ENCODE data around the gene LMNTD1. TPM values are rescaled to one million over a fixed set of nuclear protein-coding genes. Genes with fewer than 3 reads are reported as not detected.

Gene LMNTD1
- polyA plus RNA-seq, 3 donors, result not detected

DNA sequence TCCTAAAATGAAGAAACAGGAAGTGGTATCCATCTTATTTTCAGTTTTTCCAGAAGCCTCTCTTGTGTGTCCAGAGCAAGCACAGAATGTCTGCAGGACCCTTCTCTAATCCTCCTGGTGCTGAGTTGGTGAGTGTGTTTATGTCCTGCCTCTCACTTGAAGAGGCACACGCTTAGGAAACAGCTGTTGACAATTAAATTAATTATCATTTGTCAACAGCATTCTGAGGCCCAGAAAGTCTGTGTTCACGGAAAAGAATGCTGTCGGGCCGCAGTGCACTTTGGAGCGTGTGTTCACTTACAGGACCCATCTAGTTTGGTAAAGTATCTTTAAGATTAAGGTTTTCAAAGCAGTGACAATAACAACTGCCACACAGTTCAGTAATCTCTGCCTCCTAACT, 70.5 kb downstream of the LMNTD1 start:
- intact Hi-C loops (cut with micrococcal nuclease), result no loop called here
- Mint-ChIP-seq H3K27ac (peak overlapping the region in 1 of 7 donors; percentile 4), H3K9me3 (peaks cover 0 to 14% (median 3%) of the 10 kb centered on the region in 7 donors), H3K27me3 (ENCODE audit: low read depth in 3 of 3) (peaks cover 0 to 2% (median 0%) of the 10 kb centered on the region in 3 donors), H3K4me1 (no peaks in the 10 kb centered on the region), H3K4me3 (no peak overlapping the region), H3K36me3 (no peaks in the 10 kb centered on the region)
- no peaks in the 10 kb centered on the region for H3K27me3 ChIP-seq (ENCODE audit: control insufficient read depth in 2 of 2, insufficient read depth in 2 of 2, low read length in 2 of 2)
- no peak for DNase-seq
- no peak overlapping the region for H3K4me3 ChIP-seq (replicated peaks in 1 of 3; ENCODE audit: low read depth in 2 of 3, low read length in 3 of 3)
- H3K27ac ChIP-seq (ENCODE audit: low read depth in 1 of 2, low read length in 2 of 2), result no peak overlapping the region
- no peak overlapping the region for H3K9ac ChIP-seq (ENCODE audit: insufficient read depth, low read length, poor library complexity, severe bottlenecking)
- TF ChIP-seq, protein P1, sequence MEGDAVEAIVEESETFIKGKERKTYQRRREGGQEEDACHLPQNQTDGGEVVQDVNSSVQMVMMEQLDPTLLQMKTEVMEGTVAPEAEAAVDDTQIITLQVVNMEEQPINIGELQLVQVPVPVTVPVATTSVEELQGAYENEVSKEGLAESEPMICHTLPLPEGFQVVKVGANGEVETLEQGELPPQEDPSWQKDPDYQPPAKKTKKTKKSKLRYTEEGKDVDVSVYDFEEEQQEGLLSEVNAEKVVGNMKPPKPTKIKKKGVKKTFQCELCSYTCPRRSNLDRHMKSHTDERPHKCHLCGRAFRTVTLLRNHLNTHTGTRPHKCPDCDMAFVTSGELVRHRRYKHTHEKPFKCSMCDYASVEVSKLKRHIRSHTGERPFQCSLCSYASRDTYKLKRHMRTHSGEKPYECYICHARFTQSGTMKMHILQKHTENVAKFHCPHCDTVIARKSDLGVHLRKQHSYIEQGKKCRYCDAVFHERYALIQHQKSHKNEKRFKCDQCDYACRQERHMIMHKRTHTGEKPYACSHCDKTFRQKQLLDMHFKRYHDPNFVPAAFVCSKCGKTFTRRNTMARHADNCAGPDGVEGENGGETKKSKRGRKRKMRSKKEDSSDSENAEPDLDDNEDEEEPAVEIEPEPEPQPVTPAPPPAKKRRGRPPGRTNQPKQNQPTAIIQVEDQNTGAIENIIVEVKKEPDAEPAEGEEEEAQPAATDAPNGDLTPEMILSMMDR (IDR thresholded peaks at IDR 0.05), result no peak
- no peak overlapping the region for H3K4me2 ChIP-seq (replicated peaks; ENCODE audit: extremely low read depth, low read length, poor library complexity, severe bottlenecking)
- WGBS (ENCODE audit: insufficient coverage), result 50% methylated on average over 1 of the region's 5 CpGs
- H3K36me3 ChIP-seq (replicated peaks in 1 of 2; ENCODE audit: control insufficient read depth in 1 of 2, insufficient read depth in 2 of 2, low read length in 2 of 2), result no peaks in the 10 kb centered on the region
- no peaks in the 10 kb centered on the region for H3K4me1 ChIP-seq (ENCODE audit: control insufficient read depth in 1 of 2, insufficient read depth in 2 of 2, low read length in 2 of 2)
- H3K9me3 ChIP-seq (replicated peaks in 1 of 2; ENCODE audit: control insufficient read depth in 1 of 2, insufficient read depth in 1 of 2, low read length in 2 of 2), result no peaks in the 10 kb centered on the region
- no peaks in the 10 kb centered on the region for H3K79me2 ChIP-seq (ENCODE audit: insufficient read depth, low read length)
- H4K20me1 ChIP-seq (ENCODE audit: insufficient read depth, low read length), result no peaks in the 10 kb centered on the region
- H2AFZ ChIP-seq (ENCODE audit: insufficient read depth, low read depth, low read length, poor library complexity, severe bottlenecking), result no peak overlapping the region

DNA sequence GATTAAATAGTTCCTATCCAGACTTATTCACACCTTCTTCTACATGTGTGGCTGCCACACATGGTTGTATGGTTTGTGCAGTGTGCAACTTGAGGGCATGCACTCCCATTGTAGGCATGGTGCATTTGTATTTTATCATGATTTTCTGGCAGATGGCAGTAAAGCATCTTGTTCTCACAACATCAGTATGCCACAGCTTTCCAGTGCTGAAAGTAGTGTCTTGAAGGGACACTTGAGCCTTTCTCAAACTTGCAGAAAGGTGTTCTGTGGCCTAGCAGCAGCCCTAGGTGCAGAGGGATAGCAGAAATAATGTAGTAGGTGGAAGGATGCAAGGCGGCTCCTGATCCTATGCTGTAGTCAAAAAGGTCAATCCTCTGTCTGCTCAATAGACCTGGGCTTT, 72.9 kb downstream of the LMNTD1 start:
- H3K4me1 ChIP-seq (ENCODE audit: control insufficient read depth in 1 of 2, insufficient read depth in 2 of 2, low read length in 2 of 2), result no peaks in the 10 kb centered on the region
- no peak overlapping the region for H3K27ac ChIP-seq (ENCODE audit: low read depth in 1 of 2, low read length in 2 of 2)
- no peak overlapping the region for H3K27ac Mint-ChIP-seq
- H2AFZ ChIP-seq (ENCODE audit: insufficient read depth, low read depth, low read length, poor library complexity, severe bottlenecking), result no peak overlapping the region
- no peaks in the 10 kb centered on the region for H3K79me2 ChIP-seq (ENCODE audit: insufficient read depth, low read length)
- no peak for DNase-seq
- peaks cover 0 to 4% (median 1%) of the 10 kb centered on the region in 3 donors for H3K27me3 Mint-ChIP-seq (ENCODE audit: low read depth in 3 of 3)
- H3K36me3 ChIP-seq (replicated peaks in 1 of 2; ENCODE audit: control insufficient read depth in 1 of 2, insufficient read depth in 2 of 2, low read length in 2 of 2), result no peaks in the 10 kb centered on the region
- peaks cover 0 to 10% (median 3%) of the 10 kb centered on the region in 7 donors for H3K9me3 Mint-ChIP-seq
- H3K36me3 Mint-ChIP-seq, result no peaks in the 10 kb centered on the region
- H3K9ac ChIP-seq (ENCODE audit: insufficient read depth, low read length, poor library complexity, severe bottlenecking), result no peak overlapping the region
- H3K9me3 ChIP-seq (replicated peaks in 1 of 2; ENCODE audit: control insufficient read depth in 1 of 2, insufficient read depth in 1 of 2, low read length in 2 of 2), result no peaks in the 10 kb centered on the region
- H3K27me3 ChIP-seq (ENCODE audit: control insufficient read depth in 2 of 2, insufficient read depth in 2 of 2, low read length in 2 of 2), result no peaks in the 10 kb centered on the region
- H3K4me3 ChIP-seq (replicated peaks in 1 of 3; ENCODE audit: low read depth in 2 of 3, low read length in 3 of 3), result no peak overlapping the region
- intact Hi-C loops (cut with micrococcal nuclease), result no loop called here
- H3K4me3 Mint-ChIP-seq, result no peak overlapping the region
- no peaks in the 10 kb centered on the region for H4K20me1 ChIP-seq (ENCODE audit: insufficient read depth, low read length)
- H3K4me2 ChIP-seq (replicated peaks; ENCODE audit: extremely low read depth, low read length, poor library complexity, severe bottlenecking), result no peak overlapping the region
- TF ChIP-seq, protein P1 (IDR thresholded peaks at IDR 0.05), result no peak
- whole genome bisulfite sequencing (ENCODE audit: insufficient coverage), result no CpG with 5 or more reads among the region's 1 CpG
- no peaks in the 10 kb centered on the region for H3K4me1 Mint-ChIP-seq

Data from CD14-positive monocyte (primary cell).